Caco-2 (cell line): ENCODE results near the gene MBTD1. TPM values are rescaled to one million over a fixed set of nuclear protein-coding genes. Genes with fewer than 3 reads are reported as not detected.

Source experiments
- BruUV-seq: library from RNA; stranded (reverse); fragments of 400-500 nt; replicated peaks from 2 replicates; lab custom pipeline; 2021; lab: Mats Ljungman, UMichigan
- CTCF ChIA-PET: fragments of 300-600 bp; sonication (Branson Sonifier 250); formaldehyde crosslinking; loops from one replicate; lab custom pipeline; 2022; ENCODE audit warnings: antibody characterized with exemption; lab: Charles Lee
- POLR2A ChIA-PET: fragments of 300-600 bp; sonication (Branson Sonifier 250); formaldehyde crosslinking; loops from one replicate; lab custom pipeline; 2022; ENCODE audit warnings: antibody characterized with exemption; lab: Charles Lee
- DNase-seq, 2 experiments: peaks; one replicate each; pipeline versions ENCODE4 v3.0.0 to v3.0.0-alpha.2; 2020 to 2022
- H3K27me3 ChIP-seq: replicated peaks from 2 replicates; pipeline ENCODE4 v1.6.0; 2011; ENCODE audit warnings: low read length; ENCODE audit not compliant: control insufficient read depth, insufficient read depth
- H3K36me3 ChIP-seq: 2 replicates; pipeline ENCODE4 v1.5.1; 2011; ENCODE audit warnings: low read length; ENCODE audit not compliant: control insufficient read depth, insufficient read depth
- H3K4me1 ChIP-seq: fragments of 250-450 bp; sonication (Bioruptor Pico); 2 replicates; pipeline ENCODE4 v1.5.1; 2020; ENCODE audit warnings: mild to moderate bottlenecking
- H3K4me3 ChIP-seq: 2 replicates; pipeline ENCODE4 v1.5.1; 2011; ENCODE audit warnings: low read depth, mild to moderate bottlenecking, control low read depth, low read length
- H3K9me3 ChIP-seq: fragments of 250-450 bp; sonication (Bioruptor Pico); 2 replicates; pipeline ENCODE4 v1.5.1; 2020; ENCODE audit warnings: mild to moderate bottlenecking, moderate library complexity
- H3K27ac Mint-ChIP-seq: one replicate; pipeline ENCODE4 v1.8.0; 2022; ENCODE audit warnings: mixed read lengths; ENCODE audit not compliant: unreplicated experiment
- H3K27me3 Mint-ChIP-seq: one replicate; pipeline ENCODE4 v1.8.0; 2022; ENCODE audit warnings: mixed read lengths; ENCODE audit not compliant: insufficient read depth, unreplicated experiment
- H3K36me3 Mint-ChIP-seq: one replicate; pipeline ENCODE4 v1.8.0; 2022; ENCODE audit warnings: mild to moderate bottlenecking, mixed read lengths; ENCODE audit not compliant: insufficient read depth, unreplicated experiment
- H3K4me1 Mint-ChIP-seq: one replicate; pipeline ENCODE4 v1.8.0; 2022; ENCODE audit warnings: low read depth, mixed read lengths; ENCODE audit not compliant: unreplicated experiment
- H3K4me3 Mint-ChIP-seq: one replicate; pipeline ENCODE4 v1.8.0; 2022; ENCODE audit warnings: mild to moderate bottlenecking, moderate library complexity, mixed read lengths; ENCODE audit not compliant: unreplicated experiment
- H3K9me3 Mint-ChIP-seq: one replicate; pipeline ENCODE4 v1.8.0; 2022; ENCODE audit warnings: mixed read lengths; ENCODE audit not compliant: unreplicated experiment
- intact Hi-C: fragments of 100-400 bp; cut with micrococcal nuclease; formaldehyde crosslinking; loops from one replicate; pipeline ENCODE4 v1.10.0; 2022; ENCODE audit not compliant: unreplicated experiment
- total RNA-seq: library from RNA; stranded (reverse); gene quantifications from 2 replicates; pipeline ENCODE4 v1.2.3, GENCODE V29; 2022
- TF ChIP-seq, protein P1 (sequence below), 2 experiments: fragments of 200-600 bp in 1 of 2; IDR thresholded peaks; 1 replicate in 1 of 2; 2 replicates in 1 of 2; pipeline versions ENCODE4 v1.5.1 to v1.8.0; 2011 to 2022; ENCODE audit warnings: antibody characterized with exemption in 1 of 2, control low read depth in 1 of 2, inconsistent platforms in 1 of 2, low read depth in 1 of 2, low read length in 1 of 2, mild to moderate bottlenecking in 1 of 2, moderate library complexity in 1 of 2; ENCODE audit not compliant: insufficient read depth in 1 of 2, severe bottlenecking in 1 of 2, unreplicated experiment in 1 of 2

The MBTD1 gene
- total RNA-seq, 1 experiment from 2014 or later, result 26.2 TPM

GRCh38 chr17:51166198-51166986, 93.5 kb downstream of the MBTD1 start, which contains the start of gene NME2:
TSS of gene NME2 (plus strand) at chr17:51166411. CDS start at chr17:51166831, 420 bp downstream.
- Mint-ChIP-seq H3K9me3 (no peaks in the 10 kb centered on the region), H3K4me3 (peak within 1 kb of the TSS; percentile 98), H3K4me1 (peaks cover 10% of the 10 kb centered on the region), H3K36me3 (peaks cover 96% of the 10 kb centered on the region), H3K27me3 (no peaks in the 10 kb centered on the region), H3K27ac (peak within 1 kb of the TSS; percentile 97)
- Histone ChIP-seq H3K27me3 (no peaks in the 10 kb centered on the region), H3K4me1 (peaks cover 21% of the 10 kb centered on the region), H3K9me3 (no peaks in the 10 kb centered on the region), H3K4me3 (peak within 1 kb of the TSS; percentile 91), H3K36me3 (peaks cover 4% of the 10 kb centered on the region)
- BruUV-seq, result no TSS peak
- ChIA-PET CTCF (interaction anchor here (0.5 to 0.8 kb wide), 3 partner anchors 13 to 1809 kb away, joined by 5 to 6 read pairs (median 6); partner anchors contain the start of gene NME1), POLR2A (interaction anchor here (0.6 to 1.5 kb wide), 4 partner anchors 10 to 46 kb away, joined by 3 to 5 read pairs (median 3); partner anchors contain the start of genes NME1 and SPAG9)
- TF ChIP-seq, protein P1, sequence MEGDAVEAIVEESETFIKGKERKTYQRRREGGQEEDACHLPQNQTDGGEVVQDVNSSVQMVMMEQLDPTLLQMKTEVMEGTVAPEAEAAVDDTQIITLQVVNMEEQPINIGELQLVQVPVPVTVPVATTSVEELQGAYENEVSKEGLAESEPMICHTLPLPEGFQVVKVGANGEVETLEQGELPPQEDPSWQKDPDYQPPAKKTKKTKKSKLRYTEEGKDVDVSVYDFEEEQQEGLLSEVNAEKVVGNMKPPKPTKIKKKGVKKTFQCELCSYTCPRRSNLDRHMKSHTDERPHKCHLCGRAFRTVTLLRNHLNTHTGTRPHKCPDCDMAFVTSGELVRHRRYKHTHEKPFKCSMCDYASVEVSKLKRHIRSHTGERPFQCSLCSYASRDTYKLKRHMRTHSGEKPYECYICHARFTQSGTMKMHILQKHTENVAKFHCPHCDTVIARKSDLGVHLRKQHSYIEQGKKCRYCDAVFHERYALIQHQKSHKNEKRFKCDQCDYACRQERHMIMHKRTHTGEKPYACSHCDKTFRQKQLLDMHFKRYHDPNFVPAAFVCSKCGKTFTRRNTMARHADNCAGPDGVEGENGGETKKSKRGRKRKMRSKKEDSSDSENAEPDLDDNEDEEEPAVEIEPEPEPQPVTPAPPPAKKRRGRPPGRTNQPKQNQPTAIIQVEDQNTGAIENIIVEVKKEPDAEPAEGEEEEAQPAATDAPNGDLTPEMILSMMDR (IDR thresholded peaks at IDR 0.05; ENCODE audit: insufficient read depth in 1 of 2, low read depth in 1 of 2, low read length in 1 of 2, severe bottlenecking in 1 of 2, unreplicated experiment in 1 of 2), result peak in 1 of 2 experiments; percentile 2
- intact Hi-C loops, result loop anchor here (1.0 to 5.0 kb wide), 3 partner anchors 94 to 299 kb away; partner anchors contain the start of genes MBTD1, TOB1 and UTP18
- peak; percentile 94 to 96 for DNase-seq

- Mint-ChIP-seq H3K27ac (peak overlapping the region; percentile 97), H3K4me3 (peak overlapping the region; percentile 98), H3K9me3 (no peaks in the 10 kb centered on the region), H3K27me3 (no peaks in the 10 kb centered on the region), H3K4me1 (peaks cover 7% of the 10 kb centered on the region), H3K36me3 (peaks cover 96% of the 10 kb centered on the region)
- POLR2A ChIA-PET, result interaction anchor here (0.6 to 1.5 kb wide), 3 partner anchors 12 to 45 kb away, joined by 3 to 5 read pairs (median 3); partner anchors contain the start of genes NME1 and SPAG9
- peaks cover 21% of the 10 kb centered on the region for H3K4me1 ChIP-seq
- CTCF ChIA-PET, result interaction anchor here (0.5 to 1.1 kb wide), 4 partner anchors 13 to 1809 kb away, joined by 3 to 6 read pairs (median 6); partner anchors contain the start of gene NME1
- H3K27me3 ChIP-seq, result no peaks in the 10 kb centered on the region
- peaks cover 4% of the 10 kb centered on the region for H3K36me3 ChIP-seq
- peak overlapping the region; percentile 91 for H3K4me3 ChIP-seq
- no peaks in the 10 kb centered on the region for H3K9me3 ChIP-seq
- intact Hi-C loops, result loop anchor here (1.0 to 5.0 kb wide), 3 partner anchors 95 to 298 kb away; partner anchors contain the start of genes MBTD1, TOB1 and UTP18
- TF ChIP-seq, protein P1 (IDR thresholded peaks at IDR 0.05; ENCODE audit: insufficient read depth in 1 of 2, low read depth in 1 of 2, low read length in 1 of 2, severe bottlenecking in 1 of 2, unreplicated experiment in 1 of 2), result no peak
- peak in 1 of 2 experiments; percentile 46 for DNase-seq
- BruUV-seq, result TSS peak; percentile 46
These were observed 94.1 kb downstream of the MBTD1 start for GRCh38 chr17:51165680-51166197.
